Measurements from ENCODE around the gene RIOK2. TPM values are rescaled to one million over a fixed set of nuclear protein-coding genes. Genes with fewer than 3 reads are reported as not detected.

Gene RIOK2
- total and polyA plus RNA-seq, 12 donors, result 4.2 to 41.9 (median 22.3) TPM

DNA sequence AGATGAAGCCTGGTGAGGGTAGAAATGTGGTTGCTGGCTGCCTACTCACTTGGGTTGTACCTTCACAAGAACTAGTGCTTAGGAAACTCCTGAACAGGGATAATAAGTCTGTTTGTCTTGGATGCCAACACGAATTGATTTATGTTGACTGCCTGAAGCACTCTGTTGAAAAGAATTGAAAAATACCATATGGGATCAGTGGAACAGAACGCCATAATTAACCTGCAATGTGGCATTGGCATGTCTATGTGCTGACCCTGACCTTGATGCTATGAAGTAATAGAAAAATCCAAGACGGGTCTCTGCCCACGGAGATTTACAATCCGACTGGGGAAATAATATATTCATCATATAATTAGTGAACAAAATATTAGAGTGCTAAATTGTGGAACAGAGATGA is 51.1 kb downstream of the RIOK2 start:
- no peaks in the 10 kb centered on the region for H3K27me3 ChIP-seq
- no peak overlapping the region for H3K4me3 ChIP-seq
- 29 to 56% (median 39%) methylated on average over 5 of the region's 5 CpGs for WGBS, 4 donors
- H3K4me1 ChIP-seq (replicated peaks in 1 of 2), result no peaks in the 10 kb centered on the region
- no peaks in the 10 kb centered on the region for H3K36me3 ChIP-seq (replicated peaks in 1 of 2)
- H3K27ac ChIP-seq, result no peak overlapping the region
- H3K9me3 ChIP-seq (replicated peaks in 1 of 3), result no peaks in the 10 kb centered on the region
- intact Hi-C loops (cut with DNase I), result no loop called here
- TF ChIP-seq, protein P1, sequence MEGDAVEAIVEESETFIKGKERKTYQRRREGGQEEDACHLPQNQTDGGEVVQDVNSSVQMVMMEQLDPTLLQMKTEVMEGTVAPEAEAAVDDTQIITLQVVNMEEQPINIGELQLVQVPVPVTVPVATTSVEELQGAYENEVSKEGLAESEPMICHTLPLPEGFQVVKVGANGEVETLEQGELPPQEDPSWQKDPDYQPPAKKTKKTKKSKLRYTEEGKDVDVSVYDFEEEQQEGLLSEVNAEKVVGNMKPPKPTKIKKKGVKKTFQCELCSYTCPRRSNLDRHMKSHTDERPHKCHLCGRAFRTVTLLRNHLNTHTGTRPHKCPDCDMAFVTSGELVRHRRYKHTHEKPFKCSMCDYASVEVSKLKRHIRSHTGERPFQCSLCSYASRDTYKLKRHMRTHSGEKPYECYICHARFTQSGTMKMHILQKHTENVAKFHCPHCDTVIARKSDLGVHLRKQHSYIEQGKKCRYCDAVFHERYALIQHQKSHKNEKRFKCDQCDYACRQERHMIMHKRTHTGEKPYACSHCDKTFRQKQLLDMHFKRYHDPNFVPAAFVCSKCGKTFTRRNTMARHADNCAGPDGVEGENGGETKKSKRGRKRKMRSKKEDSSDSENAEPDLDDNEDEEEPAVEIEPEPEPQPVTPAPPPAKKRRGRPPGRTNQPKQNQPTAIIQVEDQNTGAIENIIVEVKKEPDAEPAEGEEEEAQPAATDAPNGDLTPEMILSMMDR (IDR thresholded peaks at IDR 0.05), result no peak
- no peak for TF ChIP-seq POLR2A (IDR thresholded peaks at IDR 0.05)
- DNase-seq, result no peak

DNA sequence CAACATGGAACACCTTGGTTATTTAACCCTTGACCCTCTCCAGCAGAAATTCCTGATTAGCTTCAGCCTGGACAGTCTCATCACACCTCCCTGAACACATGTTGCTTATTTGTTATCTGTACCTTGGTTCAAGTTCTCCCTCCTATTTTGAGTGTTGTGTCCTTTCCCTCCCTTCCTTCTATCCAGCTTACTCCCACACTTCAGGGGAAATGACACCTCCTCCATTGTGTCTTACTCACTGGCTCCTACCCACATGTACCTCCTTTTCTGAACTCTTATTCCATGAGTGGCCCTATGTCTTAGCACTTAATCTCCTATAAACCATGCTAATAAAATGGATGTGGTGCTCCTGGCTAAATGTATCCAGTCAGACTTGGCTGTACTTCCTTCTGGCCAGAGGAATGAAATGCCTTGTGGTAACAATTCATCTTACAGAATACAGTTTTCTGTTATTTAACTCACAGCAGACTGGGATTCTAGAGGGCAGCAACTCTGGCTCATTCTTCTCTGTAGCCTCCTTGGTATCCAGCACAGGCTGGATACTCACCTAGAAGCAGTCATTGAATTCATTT is 51.8 kb downstream of the RIOK2 start:
- H3K9me3 ChIP-seq (replicated peaks in 1 of 3), result no peaks in the 10 kb centered on the region
- no peak overlapping the region for H3K4me3 ChIP-seq
- no peak for DNase-seq
- intact Hi-C loops (cut with DNase I), result no loop called here
- no peaks in the 10 kb centered on the region for H3K4me1 ChIP-seq (replicated peaks in 1 of 2)
- TF ChIP-seq POLR2A (IDR thresholded peaks at IDR 0.05), result no peak
- TF ChIP-seq, protein P1 (IDR thresholded peaks at IDR 0.05), result no peak
- no peaks in the 10 kb centered on the region for H3K27me3 ChIP-seq
- H3K27ac ChIP-seq, result no peak overlapping the region
- H3K36me3 ChIP-seq (replicated peaks in 1 of 2), result no peaks in the 10 kb centered on the region

DNA sequence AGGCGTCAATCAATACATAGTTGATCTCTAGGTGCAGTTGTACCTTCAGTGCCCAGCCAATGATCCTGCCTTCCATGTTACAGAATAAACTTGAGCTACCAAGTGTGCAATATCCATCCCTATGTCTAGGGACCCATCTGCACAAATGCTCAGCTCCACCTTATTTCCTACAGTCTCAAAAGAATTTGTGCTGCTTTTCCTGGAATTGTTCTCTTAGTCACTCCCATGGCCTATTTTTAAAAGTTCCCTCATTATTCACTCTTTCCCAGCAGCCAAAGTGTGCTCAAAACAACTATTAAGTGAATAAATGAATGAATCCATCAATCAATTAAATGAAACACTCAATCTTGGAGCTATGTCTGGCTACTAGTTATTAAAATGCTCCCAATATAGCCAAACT is 55.3 kb downstream of the RIOK2 start:
- WGBS, 4 donors, result 88 to 98% (median 94%) methylated on average over 1 of the region's 1 CpG
- no peaks in the 10 kb centered on the region for H3K27me3 ChIP-seq
- no peaks in the 10 kb centered on the region for H3K9me3 ChIP-seq (replicated peaks in 1 of 3)
- no peak for DNase-seq
- H3K4me3 ChIP-seq, result no peak overlapping the region
- H3K27ac ChIP-seq, result no peak overlapping the region
- intact Hi-C loops (cut with DNase I), result no loop called here
- H3K36me3 ChIP-seq (replicated peaks in 1 of 2), result no peaks in the 10 kb centered on the region
- no peak for TF ChIP-seq POLR2A (IDR thresholded peaks at IDR 0.05)
- TF ChIP-seq, protein P1 (IDR thresholded peaks at IDR 0.05), result no peak
- no peaks in the 10 kb centered on the region for H3K4me1 ChIP-seq (replicated peaks in 1 of 2)

DNA sequence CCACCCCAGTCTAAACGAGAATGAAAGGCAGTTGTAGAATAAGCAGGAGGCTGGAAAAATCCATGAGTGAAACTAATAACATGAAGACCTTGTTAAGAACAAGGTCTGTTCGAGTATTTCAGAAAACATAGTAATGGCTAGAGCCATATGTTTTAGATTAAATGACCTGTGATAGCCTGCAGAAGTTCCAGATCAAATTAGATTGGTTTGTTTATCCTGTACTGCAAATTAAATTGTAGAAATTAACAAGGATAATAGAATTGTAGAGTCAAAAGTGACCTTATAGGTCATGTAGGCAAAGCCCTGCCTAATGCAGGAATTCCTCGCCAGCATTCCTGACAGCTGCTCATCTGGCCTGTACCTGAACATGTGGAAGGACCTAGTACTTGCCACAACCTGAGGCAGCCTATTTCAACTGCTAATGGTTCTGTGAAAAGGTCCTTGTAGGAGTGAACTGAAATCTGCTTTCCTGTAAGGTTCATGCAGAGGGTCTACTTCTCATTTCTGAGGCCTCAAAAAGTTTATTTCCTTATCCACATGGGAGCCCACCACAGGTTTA is 57.8 kb downstream of the RIOK2 start:
- 59 to 73% (median 64%) methylated on average over 3 of the region's 3 CpGs for WGBS, 4 donors
- no peak overlapping the region for H3K27ac ChIP-seq
- intact Hi-C loops (cut with DNase I), result no loop called here
- no peak overlapping the region for H3K4me3 ChIP-seq
- H3K36me3 ChIP-seq (replicated peaks in 1 of 2), result no peaks in the 10 kb centered on the region
- DNase-seq, result no peak
- no peaks in the 10 kb centered on the region for H3K27me3 ChIP-seq
- TF ChIP-seq, protein P1 (IDR thresholded peaks at IDR 0.05), result no peak
- TF ChIP-seq POLR2A (IDR thresholded peaks at IDR 0.05), result no peak
- H3K9me3 ChIP-seq (replicated peaks in 1 of 3), result no peaks in the 10 kb centered on the region
- no peaks in the 10 kb centered on the region for H3K4me1 ChIP-seq (replicated peaks in 1 of 2)
